ENCODE results near the gene OXSR1. TPM values are rescaled to one million over a fixed set of nuclear protein-coding genes. Genes with fewer than 3 reads are reported as not detected.

Gene OXSR1
- total RNA-seq, 3 donors from 2014 or later = 40.2 to 44.0 (median 41.9) TPM

DNA sequence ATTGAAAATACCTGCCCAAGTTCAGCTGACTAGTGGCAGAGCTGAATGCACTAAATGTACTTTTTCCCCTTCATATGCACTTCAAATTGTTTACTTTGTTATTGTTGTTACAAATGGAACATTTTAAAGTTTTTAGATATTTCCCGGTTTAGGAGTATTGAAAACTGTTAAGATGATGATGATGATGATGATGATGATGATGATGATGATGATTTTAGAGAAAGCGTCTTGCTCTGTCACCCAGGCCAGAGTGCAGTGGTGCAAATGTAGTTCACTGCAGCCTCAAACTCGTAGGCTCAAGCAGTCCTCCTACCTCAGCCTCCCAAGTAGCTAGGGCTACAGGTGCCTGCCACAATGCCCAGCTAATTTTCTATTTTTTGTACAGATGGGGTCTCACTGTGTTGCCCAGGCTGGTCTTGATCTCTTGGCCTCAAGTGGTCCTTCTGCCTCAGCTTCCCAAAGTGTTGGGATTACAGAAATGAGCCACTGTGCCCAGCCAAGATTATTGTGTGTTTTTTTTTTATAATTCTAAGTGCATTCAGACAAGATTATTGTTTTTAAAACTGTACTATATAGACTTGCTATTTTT lies 54.4 kb downstream of the OXSR1 start:
- H3K4me3 ChIP-seq = no peak overlapping the region
- TF ChIP-seq, protein P1, sequence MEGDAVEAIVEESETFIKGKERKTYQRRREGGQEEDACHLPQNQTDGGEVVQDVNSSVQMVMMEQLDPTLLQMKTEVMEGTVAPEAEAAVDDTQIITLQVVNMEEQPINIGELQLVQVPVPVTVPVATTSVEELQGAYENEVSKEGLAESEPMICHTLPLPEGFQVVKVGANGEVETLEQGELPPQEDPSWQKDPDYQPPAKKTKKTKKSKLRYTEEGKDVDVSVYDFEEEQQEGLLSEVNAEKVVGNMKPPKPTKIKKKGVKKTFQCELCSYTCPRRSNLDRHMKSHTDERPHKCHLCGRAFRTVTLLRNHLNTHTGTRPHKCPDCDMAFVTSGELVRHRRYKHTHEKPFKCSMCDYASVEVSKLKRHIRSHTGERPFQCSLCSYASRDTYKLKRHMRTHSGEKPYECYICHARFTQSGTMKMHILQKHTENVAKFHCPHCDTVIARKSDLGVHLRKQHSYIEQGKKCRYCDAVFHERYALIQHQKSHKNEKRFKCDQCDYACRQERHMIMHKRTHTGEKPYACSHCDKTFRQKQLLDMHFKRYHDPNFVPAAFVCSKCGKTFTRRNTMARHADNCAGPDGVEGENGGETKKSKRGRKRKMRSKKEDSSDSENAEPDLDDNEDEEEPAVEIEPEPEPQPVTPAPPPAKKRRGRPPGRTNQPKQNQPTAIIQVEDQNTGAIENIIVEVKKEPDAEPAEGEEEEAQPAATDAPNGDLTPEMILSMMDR (IDR thresholded peaks at IDR 0.05) = no peak
- ATAC-seq = no peak
- no peaks in the 10 kb centered on the region for H3K4me1 ChIP-seq (ENCODE audit: low read depth)
- no peaks in the 10 kb centered on the region for H3K36me3 ChIP-seq (ENCODE audit: low read depth)
- no peaks in the 10 kb centered on the region for H3K9me3 ChIP-seq
- intact Hi-C loops (cut with DNase I, micrococcal nuclease) = no loop called here
- no peak for DNase-seq

GRCh38 chr3:38221005-38221404 lies 55.7 kb downstream of the OXSR1 start:
- DNase-seq (no peak), ATAC-seq (no peak)
- H3K36me3 ChIP-seq (ENCODE audit: low read depth) = no peaks in the 10 kb centered on the region
- intact Hi-C loops (cut with DNase I, micrococcal nuclease) = no loop called here
- no peaks in the 10 kb centered on the region for H3K4me1 ChIP-seq (ENCODE audit: low read depth)
- H3K9me3 ChIP-seq = no peaks in the 10 kb centered on the region
- TF ChIP-seq, protein P1 (IDR thresholded peaks at IDR 0.05) = no peak
- no peak overlapping the region for H3K4me3 ChIP-seq

DNA sequence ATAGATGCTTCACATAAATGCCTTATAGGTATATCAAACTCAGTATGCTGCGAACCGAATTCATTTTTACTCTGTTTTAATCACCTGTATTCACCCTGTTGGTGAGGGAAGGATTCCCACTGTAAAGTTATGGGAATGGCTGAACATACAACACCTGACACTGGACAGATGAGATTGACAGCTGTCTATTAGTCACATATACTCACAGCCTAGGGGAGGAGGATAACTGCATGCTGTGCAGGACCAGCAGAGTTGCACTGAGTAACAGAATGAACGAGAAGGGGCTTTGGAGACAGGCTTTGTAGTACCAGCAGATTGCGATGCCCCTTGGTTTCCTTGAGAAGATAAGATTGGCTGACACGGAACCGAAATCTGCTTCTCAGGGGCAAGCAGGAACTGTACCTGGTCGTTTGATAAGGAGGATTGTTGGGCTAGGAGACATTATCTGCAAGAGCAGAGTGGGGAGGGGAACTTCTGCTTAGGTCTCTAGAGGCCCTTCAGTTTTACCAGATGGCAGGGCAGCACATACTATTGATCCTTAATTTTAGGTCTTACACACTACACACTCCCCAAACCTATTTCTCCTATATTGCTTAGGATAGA lies 56.8 kb downstream of the OXSR1 start:
- Histone ChIP-seq H3K4me1 (ENCODE audit: low read depth) (no peaks in the 10 kb centered on the region), H3K4me3 (no peak overlapping the region), H3K9me3 (no peaks in the 10 kb centered on the region), H3K36me3 (ENCODE audit: low read depth) (no peaks in the 10 kb centered on the region)
- intact Hi-C loops (cut with DNase I, micrococcal nuclease) = no loop called here
- no peak for DNase-seq
- TF ChIP-seq, protein P1 (IDR thresholded peaks at IDR 0.05) = no peak
- no peak for ATAC-seq

- H3K4me3 ChIP-seq = no peak overlapping the region
- no peaks in the 10 kb centered on the region for H3K4me1 ChIP-seq (ENCODE audit: low read depth)
- ATAC-seq (no peak), DNase-seq (no peak)
- no peaks in the 10 kb centered on the region for H3K9me3 ChIP-seq
- TF ChIP-seq, protein P1 (IDR thresholded peaks at IDR 0.05) = no peak
- intact Hi-C loops (cut with DNase I, micrococcal nuclease) = no loop called here
- no peaks in the 10 kb centered on the region for H3K36me3 ChIP-seq (ENCODE audit: low read depth)
Observed at GRCh38 chr3:38224357-38224756, 59.0 kb downstream of the OXSR1 start.

DNA sequence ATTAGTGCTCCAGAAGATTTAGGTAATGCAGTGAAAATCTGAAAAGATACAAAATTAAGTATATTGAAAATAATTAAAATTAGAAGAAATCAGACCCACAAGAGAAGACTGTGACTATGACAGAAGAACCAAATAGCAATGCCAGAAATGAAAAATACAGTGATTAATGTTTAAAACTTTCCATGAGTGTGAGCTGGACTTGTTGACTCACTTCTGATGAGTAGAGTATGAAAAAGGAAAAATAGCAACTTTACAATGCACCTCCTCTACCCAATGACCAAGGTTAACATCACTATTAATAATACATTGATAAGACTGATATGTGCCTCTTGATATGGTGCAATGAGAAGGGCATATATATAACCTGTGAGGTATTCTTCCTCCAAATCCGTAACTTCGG lies 60.9 kb downstream of the OXSR1 start:
- intact Hi-C loops (cut with DNase I, micrococcal nuclease) = no loop called here
- TF ChIP-seq, protein P1 (IDR thresholded peaks at IDR 0.05) = no peak
- Histone ChIP-seq H3K36me3 (ENCODE audit: low read depth) (no peaks in the 10 kb centered on the region), H3K9me3 (no peaks in the 10 kb centered on the region), H3K4me3 (no peak overlapping the region), H3K4me1 (ENCODE audit: low read depth) (no peaks in the 10 kb centered on the region)
- no peak for DNase-seq
- ATAC-seq = no peak
